Left renal cortex interstitium (tissue), 4 donors: ENCODE results near the gene CARS2. TPM values are rescaled to one million over a fixed set of nuclear protein-coding genes. Genes with fewer than 3 reads are reported as not detected.

Experiments used
- DNase-seq, 4 donors: peaks; one replicate each; pipeline ENCODE4 v3.0.0-alpha.2; 2013; ENCODE audit warnings: low read depth in 4 of 4, low spot score in 2 of 4, missing footprints in 1 of 4
- polyA plus RNA-seq, 4 donors: library from polyadenylated mRNA; unstranded; fragments of 120-200 nt; gene quantifications; one replicate each; pipeline ENCODE4 v1.2.1, GENCODE V29; 2013; ENCODE audit not compliant: insufficient read length in 4 of 4

CARS2 gene
- polyA plus RNA-seq, 4 donors: 56.0 to 87.1 (median 76.0) TPM

DNA sequence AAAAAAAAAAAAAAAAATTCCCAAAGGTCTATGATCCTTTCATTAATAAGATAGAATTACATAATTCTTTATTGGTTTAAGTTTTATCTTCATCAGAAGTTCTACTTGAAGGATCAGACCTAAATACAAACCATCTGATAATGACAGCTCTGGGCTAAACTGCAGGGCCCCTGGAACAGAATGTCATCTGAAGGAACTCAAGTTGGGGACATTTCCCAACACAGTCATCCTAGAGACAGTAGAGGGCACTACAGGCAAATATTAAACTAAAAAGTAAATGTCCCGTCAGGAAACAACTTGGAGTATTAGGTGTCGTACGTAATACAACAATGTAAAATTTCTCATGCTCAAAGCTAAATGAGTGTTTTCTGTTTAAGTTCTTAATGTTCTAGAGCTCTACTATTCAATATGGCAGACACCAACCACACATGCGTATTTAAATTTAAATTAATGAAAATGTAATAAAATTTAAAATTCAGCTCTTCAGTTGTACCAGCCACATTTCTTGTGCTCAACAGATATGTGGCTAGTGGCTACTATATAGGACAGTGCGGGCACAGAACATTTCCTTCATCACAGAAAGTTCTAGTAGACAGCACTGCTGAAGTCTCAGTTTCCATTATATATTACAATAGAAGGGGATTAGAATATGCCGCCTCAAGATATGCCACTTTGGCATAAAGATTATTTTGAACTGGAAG, 112.3 kb downstream of the CARS2 start:
- DNase-seq: peak in 1 of 4 donors; percentile 52

DNA sequence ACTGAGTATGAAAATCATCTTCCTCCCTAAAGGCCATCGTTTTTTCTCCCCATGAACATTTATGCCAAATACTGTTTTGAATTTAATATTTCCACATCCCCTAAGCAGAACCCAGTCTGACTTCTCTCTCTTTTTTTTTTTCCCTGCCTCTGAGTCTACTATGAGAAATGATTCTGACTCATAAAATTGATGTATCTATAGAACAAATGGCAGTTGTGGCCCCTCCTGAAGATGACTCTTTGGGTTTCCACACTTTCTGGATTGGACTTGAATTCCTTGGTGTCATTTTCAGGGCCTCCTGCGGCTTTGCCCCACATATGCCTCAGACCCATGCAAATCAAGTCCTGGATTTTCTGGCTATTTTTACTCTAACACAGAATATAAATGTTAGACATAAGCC, 113.3 kb downstream of the CARS2 start:
- no peak for DNase-seq

Other genes with a start within 250 kb of the CARS2 start
- gene RAB20, start 144.4 kb downstream of the CARS2 start, polyA plus RNA-seq: 1 to 10 TPM; 7.8 to 8.8 (median 8.5) TPM
- 10 to 100 TPM; 42.0 to 48.5 (median 46.2) TPM for gene NAXD, start 90.6 kb downstream of the CARS2 start, polyA plus RNA-seq
- gene ING1, start 7.6 kb upstream of the CARS2 start, polyA plus RNA-seq: 10 to 100 TPM; 23.6 to 35.5 (median 29.6) TPM
- gene ANKRD10, start 209.0 kb upstream of the CARS2 start, polyA plus RNA-seq: 100 to 1,000 TPM; 177 to 436 (median 288) TPM